SK-N-SH (cell line): Measurements from ENCODE around the gene APPL1.

ENCODE experiments used
- CTCF ChIP-seq: fragments of 200-600 bp; sonication (generic); IDR thresholded peaks from 2 replicates; pipeline ENCODE4 v1.6.1; 2017; ENCODE audit warnings: antibody characterized with exemption, mild to moderate bottlenecking, moderate library complexity
- FOXJ3 ChIP-seq: sonication (generic); formaldehyde crosslinking; IDR thresholded peaks from 2 replicates; pipeline ENCODE4 v1.5.1; 2020; ENCODE audit warnings: mild to moderate bottlenecking, missing genetic modification reagents
- FOXM1 ChIP-seq: IDR thresholded peaks from 2 replicates; pipeline ENCODE4 v1.4.0; 2012; ENCODE audit warnings: low read depth, mild to moderate bottlenecking
- POLR2AphosphoS5 ChIP-seq: IDR thresholded peaks from 2 replicates; pipeline ENCODE4 v1.6.1; 2012; ENCODE audit warnings: low read depth, low read length
- RCOR1 ChIP-seq: fragments of 150-350 bp; IDR thresholded peaks from 2 replicates; pipeline ENCODE4 v1.6.1; 2017; ENCODE audit warnings: antibody characterized with exemption, low read length
- YY1 ChIP-seq: IDR thresholded peaks from 2 replicates; pipeline ENCODE4 v1.4.0; 2012; ENCODE audit warnings: low read depth, mild to moderate bottlenecking
- TF ChIP-seq, protein P1 (sequence below): IDR thresholded peaks from 2 replicates; pipeline ENCODE4 v1.6.1; 2012; ENCODE audit warnings: mild to moderate bottlenecking, low read depth, low read length, moderate library complexity

DNA sequence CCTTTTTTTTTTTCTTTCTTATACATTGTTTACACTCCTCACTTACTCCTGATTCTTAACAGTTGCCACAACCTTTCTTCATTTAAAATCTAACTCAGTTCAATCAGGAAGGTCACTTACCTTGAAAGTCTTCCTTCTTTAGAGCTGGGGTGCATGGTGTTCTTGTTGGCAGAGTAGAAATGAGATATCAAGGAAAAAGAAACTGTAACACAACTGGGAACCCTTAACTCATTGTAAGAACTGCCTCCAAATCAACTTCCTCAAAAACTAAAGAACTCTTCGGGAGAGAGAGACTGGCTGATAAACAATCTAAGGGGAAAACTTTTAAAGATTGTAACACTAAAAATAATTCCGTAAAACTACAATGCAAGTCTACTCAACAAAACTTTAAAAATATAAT, 1.4 kb upstream of the APPL1 start:
- TF ChIP-seq FOXM1 (no peak), YY1 (no peak), RCOR1 (no peak), POLR2AphosphoS5 (no peak), FOXJ3 (CRISPR knock-in tag) (no peak), CTCF (no peak)
- TF ChIP-seq, protein P1, sequence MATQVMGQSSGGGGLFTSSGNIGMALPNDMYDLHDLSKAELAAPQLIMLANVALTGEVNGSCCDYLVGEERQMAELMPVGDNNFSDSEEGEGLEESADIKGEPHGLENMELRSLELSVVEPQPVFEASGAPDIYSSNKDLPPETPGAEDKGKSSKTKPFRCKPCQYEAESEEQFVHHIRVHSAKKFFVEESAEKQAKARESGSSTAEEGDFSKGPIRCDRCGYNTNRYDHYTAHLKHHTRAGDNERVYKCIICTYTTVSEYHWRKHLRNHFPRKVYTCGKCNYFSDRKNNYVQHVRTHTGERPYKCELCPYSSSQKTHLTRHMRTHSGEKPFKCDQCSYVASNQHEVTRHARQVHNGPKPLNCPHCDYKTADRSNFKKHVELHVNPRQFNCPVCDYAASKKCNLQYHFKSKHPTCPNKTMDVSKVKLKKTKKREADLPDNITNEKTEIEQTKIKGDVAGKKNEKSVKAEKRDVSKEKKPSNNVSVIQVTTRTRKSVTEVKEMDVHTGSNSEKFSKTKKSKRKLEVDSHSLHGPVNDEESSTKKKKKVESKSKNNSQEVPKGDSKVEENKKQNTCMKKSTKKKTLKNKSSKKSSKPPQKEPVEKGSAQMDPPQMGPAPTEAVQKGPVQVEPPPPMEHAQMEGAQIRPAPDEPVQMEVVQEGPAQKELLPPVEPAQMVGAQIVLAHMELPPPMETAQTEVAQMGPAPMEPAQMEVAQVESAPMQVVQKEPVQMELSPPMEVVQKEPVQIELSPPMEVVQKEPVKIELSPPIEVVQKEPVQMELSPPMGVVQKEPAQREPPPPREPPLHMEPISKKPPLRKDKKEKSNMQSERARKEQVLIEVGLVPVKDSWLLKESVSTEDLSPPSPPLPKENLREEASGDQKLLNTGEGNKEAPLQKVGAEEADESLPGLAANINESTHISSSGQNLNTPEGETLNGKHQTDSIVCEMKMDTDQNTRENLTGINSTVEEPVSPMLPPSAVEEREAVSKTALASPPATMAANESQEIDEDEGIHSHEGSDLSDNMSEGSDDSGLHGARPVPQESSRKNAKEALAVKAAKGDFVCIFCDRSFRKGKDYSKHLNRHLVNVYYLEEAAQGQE: no peak
